GM19395 (cell line): ENCODE data around the gene PCDHA6.
"Not testable (repeated sequence)": the region's sequence is repeated elsewhere in the genome, so short reads cannot be mapped to it uniquely, and the experiment has no call there.

Source experiments
- ATAC-seq: cut with Tn5 transposase; IDR thresholded peaks from one replicate; pipeline ENCODE4 v1.9.1; 2021; ENCODE audit warnings: mild to moderate bottlenecking, moderate library complexity; ENCODE audit not compliant: unreplicated experiment

Gene PCDHA6

GRCh38 chr5:140808889-140809291, 18.9 kb upstream of the PCDHA6 start:
- ATAC-seq = no peak

GRCh38 chr5:140821375-140822280, 6.1 kb upstream of the PCDHA6 start, which contains the start of gene PCDHA5:
TSS of gene PCDHA5 (plus strand) at chr5:140821613.
- no peak for ATAC-seq

- ATAC-seq = no peak
Measured at GRCh38 chr5:140822281-140822629, 5.5 kb upstream of the PCDHA6 start.

GRCh38 chr5:140822969-140823368, 4.8 kb upstream of the PCDHA6 start:
- ATAC-seq = not testable (repeated sequence)

- ATAC-seq = no peak
Measured at GRCh38 chr5:140823475-140823874, 4.3 kb upstream of the PCDHA6 start.

GRCh38 chr5:140828362-140828737, 590 bp downstream of the PCDHA6 start:
- no peak for ATAC-seq

- ATAC-seq = not testable (repeated sequence)
Measured at GRCh38 chr5:140829511-140830501, 2.0 kb downstream of the PCDHA6 start.

- ATAC-seq = no peak
Measured at GRCh38 chr5:140833993-140834392, 6.2 kb downstream of the PCDHA6 start, which contains the start of gene PCDHA7. TSS of gene PCDHA7 (plus strand) at chr5:140834269. CDS start at chr5:140834384, 115 bp downstream.

- ATAC-seq = not testable (repeated sequence)
Measured at GRCh38 chr5:140834439-140835008, 6.8 kb downstream of the PCDHA6 start.

GRCh38 chr5:140835622-140836510, 8.1 kb downstream of the PCDHA6 start:
- ATAC-seq = no peak

GRCh38 chr5:140840978-140841962, 13.5 kb downstream of the PCDHA6 start, which contains the start of gene PCDHA8:
TSS of gene PCDHA8 (plus strand) at chr5:140841187. CDS start at chr5:140841322, 135 bp downstream.
- ATAC-seq = no peak

- no peak for ATAC-seq
Measured at GRCh38 chr5:140842798-140843733, 15.3 kb downstream of the PCDHA6 start.

GRCh38 chr5:140848139-140849102, 20.7 kb downstream of the PCDHA6 start, which contains the start of gene PCDHA9:
TSS of gene PCDHA9 (plus strand) at chr5:140848382. CDS start at chr5:140848496, 114 bp downstream.
- ATAC-seq = not testable (repeated sequence)

- ATAC-seq = not testable (repeated sequence)
Measured at GRCh38 chr5:140849831-140850634, 22.3 kb downstream of the PCDHA6 start.
